T-helper 2 cell (primary cell): ENCODE results near the gene IFNA1.
"Not testable (repeated sequence)": the region's sequence is repeated elsewhere in the genome, so short reads cannot be mapped to it uniquely, and the experiment has no call there.

Source experiments
- DNase-seq, 5 experiments: peaks; one replicate each; pipeline versions ENCODE4 v3.0.0 to v3.0.0-alpha.2; 2012 to 2022

The IFNA1 gene

GRCh38 chr9:21449312-21449711, 9.1 kb downstream of the IFNA1 start:
- not testable (repeated sequence) for DNase-seq

- no peak for DNase-seq
Observed at GRCh38 chr9:21450733-21451394, 10.6 kb downstream of the IFNA1 start.

GRCh38 chr9:21452681-21453080, 12.4 kb downstream of the IFNA1 start:
- DNase-seq, result no peak

- no peak for DNase-seq
Observed at GRCh38 chr9:21454149-21454548, 13.9 kb downstream of the IFNA1 start.

GRCh38 chr9:21455320-21455719, 15.1 kb downstream of the IFNA1 start:
- DNase-seq, result peak in 1 of 5 experiments; percentile 29

GRCh38 chr9:21461377-21461776, 21.1 kb downstream of the IFNA1 start:
- DNase-seq, result no peak

- DNase-seq, result no peak
Observed at GRCh38 chr9:21465138-21465537, 24.9 kb downstream of the IFNA1 start.

GRCh38 chr9:21465859-21466518, 25.8 kb downstream of the IFNA1 start:
- DNase-seq, result peak in 2 of 5 experiments; percentile 38 to 60

- DNase-seq, result no peak
Observed at GRCh38 chr9:21470126-21470525, 29.9 kb downstream of the IFNA1 start.

- no peak for DNase-seq
Observed at GRCh38 chr9:21473236-21473635, 33.0 kb downstream of the IFNA1 start.

- DNase-seq, result peak in 1 of 5 experiments; percentile 21
Observed at GRCh38 chr9:21477466-21477865, 37.2 kb downstream of the IFNA1 start.

- DNase-seq, result no peak
Observed at GRCh38 chr9:21479152-21479702, 39.0 kb downstream of the IFNA1 start.

- no peak for DNase-seq
Observed at GRCh38 chr9:21481470-21482056, 41.3 kb downstream of the IFNA1 start.

- no peak for DNase-seq
Observed at GRCh38 chr9:21482213-21482612, 42.0 kb downstream of the IFNA1 start, which contains the start of gene IFNE. IFNE (minus strand) TSS chr9:21482313; CDS start chr9:21481694, 619 bp downstream.
